ENCODE data around the gene BARHL2.

BARHL2 gene

GRCh38 chr1:90726986-90727480 lies 9.9 kb upstream of the BARHL2 start:
- TF ChIP-seq ELF4 (IDR thresholded peaks at IDR 0.05) (no peak), TARDBP (IDR thresholded peaks at IDR 0.05) (no peak), L3MBTL2 (conservative IDR thresholded peaks at IDR 0.05) (no peak), NFRKB (IDR thresholded peaks at IDR 0.05) (no peak), LEF1 (IDR thresholded peaks at IDR 0.05; ENCODE audit: borderline replicate concordance) (no peak), CTBP1 (IDR thresholded peaks at IDR 0.05; ENCODE audit: borderline replicate concordance) (no peak), FOXK2 (IDR thresholded peaks at IDR 0.05) (no peak), SP1 (IDR thresholded peaks at IDR 0.05) (no peak), ZNF384 (IDR thresholded peaks at IDR 0.05) (no peak), BHLHE40 (IDR thresholded peaks at IDR 0.05; ENCODE audit: borderline replicate concordance) (no peak), FOXM1 (IDR thresholded peaks at IDR 0.05; ENCODE audit: borderline replicate concordance) (no peak), FOXA1 (IDR thresholded peaks at IDR 0.05) (no peak), SUZ12 (IDR thresholded peaks at IDR 0.05) (no peak), ARNT (IDR thresholded peaks at IDR 0.05) (no peak)
- no peak for DNase-seq (ENCODE audit: extremely low spot score)
- ChIA-PET POLR2A (no interaction called here), CTCF (no interaction called here)

DNA sequence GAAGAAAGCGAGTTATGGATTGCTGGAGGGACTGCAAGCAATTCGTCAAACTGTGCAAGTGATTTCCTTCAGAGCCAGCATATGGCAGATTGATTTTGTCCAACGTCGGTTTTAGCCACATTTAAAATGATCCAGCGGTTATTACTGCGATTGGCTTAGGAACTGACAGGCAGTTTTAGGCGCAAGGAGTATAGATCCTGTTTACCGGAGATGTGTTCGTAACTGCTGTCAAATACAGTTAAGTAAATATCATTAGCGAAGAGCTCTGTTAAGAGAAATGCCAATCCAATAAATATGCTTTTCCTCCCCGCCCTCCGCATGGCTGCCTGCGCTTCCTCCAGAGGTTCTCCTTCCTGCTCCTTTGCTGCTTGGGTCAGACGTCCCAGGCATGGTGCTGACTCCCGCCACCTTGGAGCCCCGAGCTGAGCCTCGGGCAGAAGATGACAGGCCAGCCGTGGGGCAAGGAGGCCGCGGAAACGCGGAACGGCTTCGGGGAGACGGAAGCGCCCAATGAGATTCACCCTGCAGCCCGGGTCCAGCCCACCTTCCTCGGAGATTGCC lies 9.4 kb upstream of the BARHL2 start:
- ChIA-PET CTCF (no interaction called here), POLR2A (no interaction called here)
- no peak for DNase-seq (ENCODE audit: extremely low spot score)
- TF ChIP-seq LEF1 (IDR thresholded peaks at IDR 0.05; ENCODE audit: borderline replicate concordance) (no peak), FOXK2 (IDR thresholded peaks at IDR 0.05) (no peak), CTBP1 (IDR thresholded peaks at IDR 0.05; ENCODE audit: borderline replicate concordance) (no peak), TARDBP (IDR thresholded peaks at IDR 0.05) (no peak), FOXA1 (IDR thresholded peaks at IDR 0.05) (no peak), L3MBTL2 (conservative IDR thresholded peaks at IDR 0.05) (no peak), ZNF384 (IDR thresholded peaks at IDR 0.05) (no peak), ELF4 (IDR thresholded peaks at IDR 0.05) (no peak), PKNOX1 (IDR thresholded peaks at IDR 0.05) (no peak), FOXM1 (IDR thresholded peaks at IDR 0.05; ENCODE audit: borderline replicate concordance) (no peak), SP1 (IDR thresholded peaks at IDR 0.05) (no peak), HDGF (IDR thresholded peaks at IDR 0.05; ENCODE audit: borderline replicate concordance) (no peak), ARNT (IDR thresholded peaks at IDR 0.05) (no peak), SUZ12 (IDR thresholded peaks at IDR 0.05) (no peak), BHLHE40 (IDR thresholded peaks at IDR 0.05; ENCODE audit: borderline replicate concordance) (no peak), NFRKB (IDR thresholded peaks at IDR 0.05) (no peak)

DNA sequence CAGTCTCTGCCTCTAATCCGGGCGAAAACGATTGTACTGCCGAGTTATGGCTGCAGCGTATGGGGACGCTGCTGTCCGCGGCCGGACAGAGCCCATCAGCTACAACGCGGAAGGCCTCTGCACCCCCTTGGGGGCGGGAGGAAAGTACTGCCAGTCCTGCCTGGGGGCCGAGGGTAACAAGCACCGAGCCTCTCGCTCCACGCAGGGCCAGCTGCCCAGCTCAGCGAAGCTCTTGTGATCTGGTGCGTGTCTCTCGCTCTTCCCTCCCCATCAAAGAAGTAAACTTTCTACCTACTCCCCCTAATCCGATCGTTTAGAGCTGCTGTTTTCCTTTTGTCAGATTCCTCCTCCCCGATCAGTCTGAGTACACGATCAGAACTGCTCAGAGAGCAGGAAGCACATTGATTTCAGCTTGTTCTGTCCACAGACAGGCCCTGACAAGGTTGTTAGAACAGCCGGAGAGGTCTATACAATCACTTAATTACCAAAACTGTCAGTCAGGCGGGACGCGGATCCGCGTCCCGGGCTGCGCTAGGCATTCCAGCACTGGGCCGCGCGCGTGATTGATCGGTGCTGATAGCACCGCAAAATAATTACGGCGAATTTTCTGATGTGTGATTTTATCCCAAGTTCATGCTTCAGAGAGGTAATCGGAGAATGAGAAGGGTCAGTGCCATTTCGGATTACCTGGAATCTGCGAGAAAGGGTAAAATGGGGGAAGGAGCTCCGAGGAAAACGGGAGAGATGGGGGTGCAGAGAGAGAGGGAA lies 8.7 kb upstream of the BARHL2 start:
- TF ChIP-seq ZNF384 (IDR thresholded peaks at IDR 0.05) (no peak), FOXK2 (IDR thresholded peaks at IDR 0.05) (no peak), HDGF (IDR thresholded peaks at IDR 0.05; ENCODE audit: borderline replicate concordance) (no peak), BHLHE40 (IDR thresholded peaks at IDR 0.05; ENCODE audit: borderline replicate concordance) (no peak), L3MBTL2 (conservative IDR thresholded peaks at IDR 0.05) (no peak), ARNT (IDR thresholded peaks at IDR 0.05) (no peak), PKNOX1 (IDR thresholded peaks at IDR 0.05) (no peak), SP1 (IDR thresholded peaks at IDR 0.05) (no peak), SUZ12 (IDR thresholded peaks at IDR 0.05) (no peak), FOXM1 (IDR thresholded peaks at IDR 0.05; ENCODE audit: borderline replicate concordance) (no peak), TARDBP (IDR thresholded peaks at IDR 0.05) (no peak), ELF4 (IDR thresholded peaks at IDR 0.05) (no peak), CTBP1 (IDR thresholded peaks at IDR 0.05; ENCODE audit: borderline replicate concordance) (no peak), FOXA1 (IDR thresholded peaks at IDR 0.05) (no peak), NFRKB (IDR thresholded peaks at IDR 0.05) (no peak), LEF1 (IDR thresholded peaks at IDR 0.05; ENCODE audit: borderline replicate concordance) (no peak)
- CTCF ChIA-PET = no interaction called here
- no peak for DNase-seq (ENCODE audit: extremely low spot score)
- POLR2A ChIA-PET = no interaction called here

- ChIA-PET CTCF (no interaction called here), POLR2A (no interaction called here)
- no peak for TF ChIP-seq BHLHE40 (IDR thresholded peaks at IDR 0.05; ENCODE audit: borderline replicate concordance)
- no peak for TF ChIP-seq SP1 (IDR thresholded peaks at IDR 0.05)
- TF ChIP-seq PKNOX1 (IDR thresholded peaks at IDR 0.05) = no peak
- no peak for TF ChIP-seq HDGF (IDR thresholded peaks at IDR 0.05; ENCODE audit: borderline replicate concordance)
- TF ChIP-seq CTBP1 (IDR thresholded peaks at IDR 0.05; ENCODE audit: borderline replicate concordance) = no peak
- TF ChIP-seq L3MBTL2 (conservative IDR thresholded peaks at IDR 0.05) = no peak
- TF ChIP-seq ZNF384 (IDR thresholded peaks at IDR 0.05) = no peak
- TF ChIP-seq NFRKB (IDR thresholded peaks at IDR 0.05) = no peak
- TF ChIP-seq FOXK2 (IDR thresholded peaks at IDR 0.05) = no peak
- no peak for TF ChIP-seq FOXM1 (IDR thresholded peaks at IDR 0.05; ENCODE audit: borderline replicate concordance)
- TF ChIP-seq ELF4 (IDR thresholded peaks at IDR 0.05) = no peak
- TF ChIP-seq SUZ12 (IDR thresholded peaks at IDR 0.05) = no peak
- TF ChIP-seq FOXA1 (IDR thresholded peaks at IDR 0.05) = no peak
- no peak for TF ChIP-seq LEF1 (IDR thresholded peaks at IDR 0.05; ENCODE audit: borderline replicate concordance)
- TF ChIP-seq TARDBP (IDR thresholded peaks at IDR 0.05) = no peak
- TF ChIP-seq ARNT (IDR thresholded peaks at IDR 0.05) = no peak
- DNase-seq (ENCODE audit: extremely low spot score) = no peak
Measured at GRCh38 chr1:90724926-90725656, 8.0 kb upstream of the BARHL2 start.

GRCh38 chr1:90724361-90724760 lies 7.3 kb upstream of the BARHL2 start:
- CTCF ChIA-PET = no interaction called here
- DNase-seq (ENCODE audit: extremely low spot score) = no peak
- no peak for TF ChIP-seq BHLHE40 (IDR thresholded peaks at IDR 0.05; ENCODE audit: borderline replicate concordance)
- no peak for TF ChIP-seq FOXM1 (IDR thresholded peaks at IDR 0.05; ENCODE audit: borderline replicate concordance)
- TF ChIP-seq L3MBTL2 (conservative IDR thresholded peaks at IDR 0.05) = no peak
- TF ChIP-seq FOXA1 (IDR thresholded peaks at IDR 0.05) = no peak
- no peak for TF ChIP-seq SP1 (IDR thresholded peaks at IDR 0.05)
- no peak for TF ChIP-seq ARNT (IDR thresholded peaks at IDR 0.05)
- no peak for TF ChIP-seq SUZ12 (IDR thresholded peaks at IDR 0.05)
- no peak for TF ChIP-seq PKNOX1 (IDR thresholded peaks at IDR 0.05)
- no peak for TF ChIP-seq ZNF384 (IDR thresholded peaks at IDR 0.05)
- POLR2A ChIA-PET = no interaction called here
